GM23338 (cell line): ENCODE results near the gene CDH15. TPM values are rescaled to one million over a fixed set of nuclear protein-coding genes. Genes with fewer than 3 reads are reported as not detected.
A peak's percentile ranks its signal among the peaks of the same experiment; 100 is the strongest.

Experiments used
- ATAC-seq: fragments of 200-7000 bp; cut with Tn5 transposase; 3 replicates; pipeline ENCODE4 v1.9.1; 2020
- DNase-seq: peaks from one replicate; pipeline ENCODE4 v3.0.0-alpha.2; 2015; ENCODE audit warnings: low spot score
- H2AFZ ChIP-seq: fragments of 200-600 bp; sonication (generic); 2 replicates; pipeline ENCODE4 v1.8.0; 2016; ENCODE audit warnings: antibody characterized with exemption, mild to moderate bottlenecking, moderate library complexity
- H3F3A ChIP-seq: fragments of 200-600 bp; sonication (generic); replicated peaks from 2 replicates; pipeline ENCODE4 v1.8.0; 2017; ENCODE audit warnings: antibody characterized with exemption, mixed run types, low read depth
- H3K27ac ChIP-seq: fragments of 200-600 bp; sonication (generic); 2 replicates; pipeline ENCODE4 v1.6.1; 2016; ENCODE audit warnings: low read depth
- H3K27me3 ChIP-seq: fragments of 200-600 bp; sonication (generic); 2 replicates; pipeline ENCODE4 v1.8.0; 2016; ENCODE audit warnings: mild to moderate bottlenecking, mixed run types, moderate library complexity; ENCODE audit not compliant: insufficient read depth
- H3K36me3 ChIP-seq: fragments of 200-600 bp; sonication (generic); 2 replicates; pipeline ENCODE4 v1.8.0; 2016; ENCODE audit warnings: mild to moderate bottlenecking; ENCODE audit not compliant: insufficient read depth
- H3K4me1 ChIP-seq: fragments of 200-600 bp; sonication (generic); 2 replicates; pipeline ENCODE4 v1.8.0; 2016; ENCODE audit warnings: mild to moderate bottlenecking, moderate library complexity; ENCODE audit not compliant: insufficient read depth
- H3K4me2 ChIP-seq: fragments of 200-600 bp; sonication (generic); 2 replicates; pipeline ENCODE4 v1.7.1; 2017; ENCODE audit warnings: mixed run types
- H3K4me3 ChIP-seq: fragments of 200-600 bp; sonication (generic); 2 replicates; pipeline ENCODE4 v1.6.1; 2016; ENCODE audit warnings: mixed run types
- H3K79me2 ChIP-seq: fragments of 200-600 bp; sonication (generic); replicated peaks from 2 replicates; pipeline ENCODE4 v1.8.0; 2017; ENCODE audit warnings: mild to moderate bottlenecking; ENCODE audit not compliant: insufficient read depth
- H3K9me2 ChIP-seq: fragments of 200-600 bp; sonication (generic); 2 replicates; pipeline ENCODE4 v1.8.0; 2017; ENCODE audit not compliant: insufficient read depth
- H4K20me1 ChIP-seq: fragments of 200-600 bp; sonication (generic); replicated peaks from 2 replicates; pipeline ENCODE4 v1.8.0; 2017; ENCODE audit warnings: mild to moderate bottlenecking; ENCODE audit not compliant: insufficient read depth
- H3K27ac Mint-ChIP-seq: 2 replicates; pipeline ENCODE4 v1.8.0; 2020; ENCODE audit warnings: inconsistent platforms, mild to moderate bottlenecking, moderate library complexity, mixed read lengths
- H3K27me3 Mint-ChIP-seq: 3 replicates; pipeline ENCODE4 v1.8.0; 2022; ENCODE audit warnings: low read depth, mild to moderate bottlenecking, moderate library complexity, mixed read lengths, inconsistent platforms; ENCODE audit not compliant: insufficient read depth, poor library complexity
- H3K36me3 Mint-ChIP-seq: 3 replicates; pipeline ENCODE4 v1.8.0; 2021; ENCODE audit warnings: low read depth, mild to moderate bottlenecking, inconsistent platforms, moderate library complexity, mixed read lengths
- H3K4me1 Mint-ChIP-seq: 3 replicates; pipeline ENCODE4 v1.8.0; 2020; ENCODE audit warnings: mild to moderate bottlenecking, inconsistent platforms, mixed read lengths
- H3K4me3 Mint-ChIP-seq: 3 replicates; pipeline ENCODE4 v1.8.0; 2021; ENCODE audit warnings: moderate library complexity, mild to moderate bottlenecking, inconsistent platforms, mixed read lengths
- H3K9me3 Mint-ChIP-seq: 3 replicates; pipeline ENCODE4 v1.8.0; 2020; ENCODE audit warnings: moderate library complexity, mild to moderate bottlenecking, inconsistent platforms, mixed read lengths
- ETS1 ChIP-seq: IDR thresholded peaks from 2 replicates; pipeline ENCODE4 v1.6.1; 2016; ENCODE audit warnings: antibody characterized with exemption
- EZH2 ChIP-seq: fragments of 200-600 bp; sonication (generic); IDR thresholded peaks from one replicate; pipeline ENCODE4 v1.8.0; 2017; ENCODE audit warnings: antibody characterized with exemption, mild to moderate bottlenecking, low read depth; ENCODE audit not compliant: unreplicated experiment
- JUNB ChIP-seq: IDR thresholded peaks from one replicate; pipeline ENCODE4 v1.6.1; 2016; ENCODE audit warnings: antibody characterized with exemption; ENCODE audit not compliant: unreplicated experiment
- POLR2AphosphoS5 ChIP-seq: IDR thresholded peaks from 2 replicates; pipeline ENCODE4 v1.6.1; 2016; ENCODE audit warnings: antibody characterized with exemption, low read depth
- polyA plus RNA-seq: library from polyadenylated mRNA; unstranded; fragments of >200 nt; fragmentation: Nextera tagmentation; extraction: Ambion mirVana; gene quantifications from 2 replicates; pipeline ENCODE4 v1.2.1, GENCODE V29; 2016
- total RNA-seq: library from RNA; depleted of rRNA; stranded (reverse); fragments of >200 nt; shearing (Covaris generic); gene quantifications from 2 replicates; pipeline ENCODE4 v1.2.3, GENCODE V29; 2014

Gene CDH15
- total and polyA plus RNA-seq, 2 experiments from 2014 or later: 0.61 to 1.0 TPM

GRCh38 chr16:89200850-89201411 is 29.4 kb downstream of the CDH15 start:
- H3F3A ChIP-seq: 0 out of 2 replicates have a peak, but pooled peaks cover 6% of the 10 kb centered on the region
- H2AFZ ChIP-seq: no peak overlapping the region
- H3K9me3 Mint-ChIP-seq: peaks cover 7% of the 10 kb centered on the region; the same call in 2 of the 3 replicates
- no peak overlapping the region for H3K27ac ChIP-seq
- peak overlapping the region; percentile 66 for H3K4me3 ChIP-seq
- H3K4me1 Mint-ChIP-seq: peaks cover 5% of the 10 kb centered on the region; the same call in 2 of the 3 replicates
- ATAC-seq: peak; percentile 41
- no peaks in the 10 kb centered on the region for H3K36me3 ChIP-seq
- H3K27me3 Mint-ChIP-seq: peaks cover 38% of the 10 kb centered on the region
- H3K4me2 ChIP-seq: peak overlapping the region; percentile 88
- no peaks in the 10 kb centered on the region for H4K20me1 ChIP-seq
- peaks cover 2% of the 10 kb centered on the region; the same call in 1 of the 3 replicates for H3K36me3 Mint-ChIP-seq
- TF ChIP-seq JUNB: no peak
- no peak for TF ChIP-seq ETS1
- peak; percentile 44 for TF ChIP-seq EZH2
- no peaks in the 10 kb centered on the region for H3K9me2 ChIP-seq
- H3K27ac Mint-ChIP-seq: no peak overlapping the region
- peak; percentile 56 for DNase-seq
- peaks cover 36% of the 10 kb centered on the region for H3K27me3 ChIP-seq
- H3K4me1 ChIP-seq: peaks cover 7% of the 10 kb centered on the region; the same call in 1 of the 2 replicates
- no peaks in the 10 kb centered on the region for H3K79me2 ChIP-seq
- peak overlapping the region; percentile 73 for H3K4me3 Mint-ChIP-seq

DNA sequence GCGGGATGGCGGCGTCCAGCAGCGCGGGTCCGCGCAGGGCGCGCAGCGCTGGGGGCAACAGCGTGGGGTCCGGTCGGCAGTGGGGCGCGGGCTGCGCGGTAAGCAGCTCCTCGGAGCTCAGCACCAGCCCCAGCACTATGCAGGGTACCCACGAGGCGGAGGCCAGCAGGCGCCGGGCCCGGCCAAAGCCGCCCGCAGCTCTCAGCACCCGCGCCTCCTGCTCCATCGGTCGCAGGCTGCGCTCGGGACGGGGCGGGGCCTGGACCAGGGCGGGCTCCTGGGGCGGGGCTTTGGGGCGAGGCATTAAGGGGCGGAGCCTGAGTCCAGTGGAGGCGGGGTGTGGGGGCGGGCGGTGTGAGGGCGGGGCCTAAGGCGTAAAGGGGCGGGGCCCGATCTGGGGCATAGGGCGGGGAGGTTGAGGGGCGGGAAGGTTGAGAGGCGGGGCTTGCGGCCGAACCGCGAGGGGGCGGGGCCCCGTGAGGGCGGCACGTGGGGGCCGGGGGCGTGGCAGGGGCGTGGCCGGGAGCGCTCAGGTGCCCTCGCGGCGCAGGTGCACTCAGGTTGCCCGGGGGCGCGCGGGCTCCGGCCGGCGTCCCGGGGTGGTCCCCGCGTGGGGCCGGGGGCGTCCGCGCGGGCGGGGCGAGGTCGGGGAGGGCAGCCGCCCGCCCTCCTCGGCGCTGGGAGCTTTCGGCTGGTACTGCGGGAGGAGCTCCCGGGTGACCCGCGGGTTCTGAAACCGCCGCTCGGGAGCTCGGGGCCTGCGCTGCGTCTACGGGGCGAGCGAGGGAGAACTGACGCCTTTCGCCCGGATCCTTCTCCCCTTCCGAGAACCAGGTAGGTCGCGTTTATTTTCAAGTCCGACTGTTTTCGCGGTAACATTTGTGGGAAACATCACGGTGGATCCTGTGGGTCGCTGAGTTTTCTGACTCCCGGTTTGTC is 30.2 kb downstream of the CDH15 start:
- H3F3A ChIP-seq: 0 out of 2 replicates have a peak, but pooled peaks cover 6% of the 10 kb centered on the region
- peaks cover 5% of the 10 kb centered on the region; the same call in 2 of the 3 replicates for H3K4me1 Mint-ChIP-seq
- H3K36me3 Mint-ChIP-seq: peaks cover 2% of the 10 kb centered on the region; the same call in 1 of the 3 replicates
- no peak overlapping the region for H3K27ac Mint-ChIP-seq
- peaks cover 36% of the 10 kb centered on the region for H3K27me3 Mint-ChIP-seq
- peaks cover 36% of the 10 kb centered on the region for H3K27me3 ChIP-seq
- peak overlapping the region; percentile 74 for H3K4me3 Mint-ChIP-seq
- H3K36me3 ChIP-seq: no peaks in the 10 kb centered on the region
- peaks cover 7% of the 10 kb centered on the region; the same call in 1 of the 2 replicates for H3K4me1 ChIP-seq
- no peaks in the 10 kb centered on the region for H3K9me2 ChIP-seq
- TF ChIP-seq POLR2AphosphoS5 (peak; percentile 42), EZH2 (no peak), JUNB (no peak), ETS1 (no peak)
- H2AFZ ChIP-seq: no peak overlapping the region
- ATAC-seq (peak; percentile 55), DNase-seq (peak; percentile 92)
- no peaks in the 10 kb centered on the region for H4K20me1 ChIP-seq
- peaks cover 7% of the 10 kb centered on the region; the same call in 2 of the 3 replicates for H3K9me3 Mint-ChIP-seq
- peak overlapping the region; percentile 88 for H3K4me2 ChIP-seq
- peak overlapping the region; percentile 66 for H3K4me3 ChIP-seq
- no peak overlapping the region for H3K27ac ChIP-seq
- no peaks in the 10 kb centered on the region for H3K79me2 ChIP-seq
